ENCODE data around the gene SCAI.
"Not testable (repeated sequence)": the region's sequence is repeated elsewhere in the genome, so short reads cannot be mapped to it uniquely, and the experiment has no call there.

The SCAI gene

GRCh38 chr9:125028041-125028440 lies 115.3 kb downstream of the SCAI start:
- DNase-seq (ENCODE audit: low read depth), result no peak

- no peak for DNase-seq (ENCODE audit: low read depth)
Measured at GRCh38 chr9:125024917-125025316, 118.4 kb downstream of the SCAI start.

DNA sequence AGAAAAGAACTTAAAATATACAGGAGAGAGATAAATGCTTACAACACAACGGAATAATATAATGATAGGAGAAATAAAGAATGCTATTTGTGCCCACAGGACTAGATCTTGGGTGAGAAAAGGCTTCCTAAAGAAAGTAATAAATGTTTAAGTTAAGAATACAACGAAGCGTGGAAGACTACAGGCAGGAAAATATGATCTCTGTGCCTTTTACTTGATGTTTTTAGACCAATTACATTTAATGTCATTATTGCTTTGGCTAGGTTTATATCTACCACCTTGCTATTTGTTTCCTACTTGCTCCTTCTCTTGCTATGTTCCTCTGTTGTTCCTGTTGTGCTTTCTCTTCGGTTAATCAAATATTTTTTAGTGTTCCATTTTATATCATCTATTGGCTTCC lies 122.3 kb downstream of the SCAI start:
- no peak for DNase-seq (ENCODE audit: low read depth)

DNA sequence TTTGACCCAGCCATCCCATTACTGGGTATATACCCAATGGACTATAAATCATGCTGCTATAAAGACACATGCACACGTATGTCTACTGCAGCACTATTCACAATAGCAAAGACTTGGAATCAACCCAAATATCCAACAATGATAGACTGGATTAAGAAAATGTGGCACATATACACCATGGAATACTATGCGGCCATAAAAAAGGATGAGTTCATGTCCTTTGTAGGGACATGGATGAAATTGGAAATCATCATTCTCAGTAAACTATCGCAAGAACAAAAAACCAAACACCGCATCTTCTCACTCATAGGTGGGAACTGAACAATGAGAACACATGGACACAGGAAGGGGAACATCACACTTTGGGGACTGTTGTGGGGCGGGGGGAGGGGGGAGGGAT lies 127.7 kb downstream of the SCAI start:
- not testable (repeated sequence) for DNase-seq (ENCODE audit: low read depth)

- not testable (repeated sequence) for DNase-seq (ENCODE audit: low read depth)
Measured at GRCh38 chr9:125012013-125012412, 131.3 kb downstream of the SCAI start.

- DNase-seq (ENCODE audit: low read depth), result no peak
Measured at GRCh38 chr9:125008599-125008998, 134.7 kb downstream of the SCAI start.

GRCh38 chr9:125003332-125003731 lies 140.0 kb downstream of the SCAI start:
- DNase-seq (ENCODE audit: low read depth), result no peak

GRCh38 chr9:124983698-124984097 lies 159.6 kb downstream of the SCAI start:
- no peak for DNase-seq (ENCODE audit: low read depth)

GRCh38 chr9:124980431-124980830 lies 162.9 kb downstream of the SCAI start:
- no peak for DNase-seq (ENCODE audit: low read depth)

- DNase-seq (ENCODE audit: low read depth), result no peak
Measured at GRCh38 chr9:124975131-124975530, 168.2 kb downstream of the SCAI start.

- no peak for DNase-seq (ENCODE audit: low read depth)
Measured at GRCh38 chr9:124973807-124974206, 169.5 kb downstream of the SCAI start.

DNA sequence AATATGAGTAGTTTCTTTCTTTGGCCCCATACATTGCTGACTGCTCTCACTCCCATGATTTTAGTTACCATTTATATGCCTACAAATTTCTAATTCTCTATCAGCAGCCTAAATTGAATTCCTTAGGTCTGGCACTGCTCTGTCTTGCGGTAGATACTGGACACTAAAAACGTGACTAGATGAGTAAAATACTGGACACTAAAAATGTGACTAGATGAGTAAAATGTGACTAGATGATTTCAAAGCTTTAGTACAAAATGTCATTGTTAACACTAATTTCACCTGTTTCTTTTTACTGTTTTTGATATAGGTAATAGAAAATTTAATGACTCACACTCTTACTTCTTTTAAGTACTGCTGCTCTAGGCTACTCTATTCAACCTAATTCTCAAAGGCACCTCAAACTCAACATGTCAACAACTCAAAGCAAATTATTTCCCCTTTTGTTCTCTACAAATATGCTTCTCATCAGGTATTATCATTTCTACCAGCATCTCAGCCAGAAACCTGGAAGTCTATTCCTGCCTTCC lies 171.0 kb downstream of the SCAI start:
- DNase-seq (ENCODE audit: low read depth), result no peak

GRCh38 chr9:124969401-124969800 lies 173.9 kb downstream of the SCAI start:
- no peak for DNase-seq (ENCODE audit: low read depth)

GRCh38 chr9:124968238-124968637 lies 175.1 kb downstream of the SCAI start:
- no peak for DNase-seq (ENCODE audit: low read depth)

GRCh38 chr9:124965775-124966568 lies 177.4 kb downstream of the SCAI start:
- not testable (repeated sequence) for DNase-seq (ENCODE audit: low read depth)

DNA sequence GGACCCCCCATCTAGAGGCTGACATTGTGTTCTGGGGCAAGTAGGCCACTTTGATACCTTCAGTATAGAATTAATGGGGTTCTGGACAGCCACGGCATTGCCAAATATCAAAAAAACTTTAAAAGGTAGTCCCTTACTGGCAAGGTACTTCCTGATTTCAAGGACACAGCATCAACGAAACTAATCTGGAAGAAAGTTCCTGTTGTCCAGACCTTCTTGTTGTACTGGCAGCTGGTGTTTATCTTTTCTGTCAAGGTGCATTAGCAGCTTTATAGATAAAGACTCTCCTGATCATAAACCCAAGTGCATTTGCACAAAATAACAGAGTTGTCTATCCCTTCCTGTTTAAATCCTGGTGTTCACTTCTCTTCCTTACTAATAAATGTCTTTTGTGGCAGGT lies 178.7 kb downstream of the SCAI start:
- no peak for DNase-seq (ENCODE audit: low read depth)

DNA sequence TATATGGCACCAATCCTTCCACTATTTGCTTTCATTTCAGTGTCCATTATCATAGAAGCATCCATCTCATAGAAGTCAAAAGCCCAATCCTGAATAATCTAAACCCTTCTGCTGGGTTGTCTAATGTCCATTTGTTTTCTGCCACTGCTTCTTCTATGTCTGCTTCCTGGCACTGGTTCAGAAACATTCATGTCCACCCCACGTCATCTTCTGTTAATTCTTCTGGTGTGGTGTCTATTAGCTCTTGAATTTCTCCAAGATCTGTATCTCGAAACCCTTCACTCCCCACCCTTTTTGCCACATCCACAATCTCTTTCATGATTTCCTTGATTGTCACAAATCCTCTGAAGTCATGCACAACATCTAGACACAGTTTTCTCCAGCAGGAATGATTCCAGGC lies 179.3 kb downstream of the SCAI start:
- DNase-seq (ENCODE audit: low read depth), result no peak

- DNase-seq (ENCODE audit: low read depth), result no peak
Measured at GRCh38 chr9:124960409-124960752, 182.9 kb downstream of the SCAI start.

DNA sequence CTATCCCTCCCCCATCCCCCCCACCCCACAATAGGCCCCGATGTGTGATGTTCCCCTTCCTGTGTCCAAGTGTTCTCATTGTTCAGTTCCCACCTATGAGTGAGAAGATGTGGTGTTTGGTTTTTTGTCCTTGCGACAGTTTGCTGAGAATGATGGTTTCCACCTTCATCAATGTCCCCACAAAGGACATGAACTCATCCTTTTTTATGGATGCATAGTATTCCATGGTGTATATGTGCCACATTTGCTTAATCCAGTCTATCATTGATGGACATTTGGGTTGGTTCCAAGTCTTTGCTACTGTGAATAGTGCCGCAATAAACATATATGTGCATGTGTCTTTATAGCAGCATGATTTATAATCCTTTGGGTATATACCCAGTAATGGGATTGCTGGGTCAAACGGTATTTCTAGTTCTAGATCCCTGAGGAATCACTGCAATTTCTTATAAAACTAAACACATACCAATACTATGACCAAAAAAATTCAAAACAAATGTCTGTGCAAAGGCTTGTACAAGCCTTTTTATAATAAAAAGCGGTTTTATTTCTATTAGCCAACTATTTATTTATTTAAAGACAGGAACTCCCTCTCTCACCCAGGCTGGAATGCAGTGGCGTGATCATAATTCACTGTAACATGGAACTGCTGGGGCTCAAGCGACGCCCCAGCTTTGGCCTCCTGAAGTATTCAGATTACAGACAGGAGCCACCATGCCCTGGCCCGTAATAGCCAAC lies 183.5 kb downstream of the SCAI start:
- not testable (repeated sequence) for DNase-seq (ENCODE audit: low read depth)

GRCh38 chr9:124954255-124954654 lies 189.1 kb downstream of the SCAI start:
- DNase-seq (ENCODE audit: low read depth), result no peak

DNA sequence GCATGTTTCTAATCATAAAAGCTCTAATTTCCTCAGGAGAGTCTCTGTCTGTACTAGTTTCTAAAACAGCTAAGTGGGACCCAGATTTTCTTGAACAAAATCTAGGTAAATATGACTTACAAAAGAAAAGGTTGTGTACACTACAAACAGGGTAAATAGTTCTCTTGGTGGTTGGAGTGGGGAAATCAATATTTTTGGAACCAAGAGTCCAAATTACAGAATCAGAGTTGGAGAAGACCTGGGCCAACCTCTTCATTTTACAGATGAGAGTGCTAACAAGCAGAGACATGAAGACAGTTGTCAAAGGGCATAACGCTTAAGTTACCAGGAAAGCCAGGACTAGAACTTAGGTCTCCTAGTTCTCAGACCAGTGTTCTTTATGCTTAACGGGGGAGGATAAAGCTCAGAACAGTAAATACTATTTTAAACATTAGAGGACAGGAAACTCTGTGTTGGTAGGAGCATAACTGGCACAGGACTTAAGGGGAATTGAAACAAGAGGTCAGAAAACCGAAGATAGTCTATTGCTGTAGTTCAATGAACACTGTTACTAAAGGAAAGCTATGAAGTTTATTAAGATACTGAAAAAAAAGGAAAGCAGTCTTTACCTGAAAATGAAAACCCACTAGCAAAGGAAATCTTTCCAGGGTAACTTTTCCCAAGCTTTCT lies 193.1 kb downstream of the SCAI start:
- no peak for DNase-seq (ENCODE audit: low read depth)

- DNase-seq (ENCODE audit: low read depth), result no peak
Measured at GRCh38 chr9:124949387-124949786, 193.9 kb downstream of the SCAI start.
